DMS 273 (cell line): ENCODE measurements around the gene RXRA.
"Not testable (repeated sequence)": the region's sequence is repeated elsewhere in the genome, so short reads cannot be mapped to it uniquely, and the experiment has no call there.

Source experiments
- DNase-seq: peaks from one replicate; lab custom pipeline; 2025; ENCODE audit not compliant: unreplicated experiment; lab: John Stamatoyannopoulos, UW

Gene RXRA

GRCh38 chr9:134293611-134294152 is 32.6 kb upstream of the RXRA start:
- DNase-seq: peak; percentile 76

- no peak for DNase-seq
These were observed 31.8 kb upstream of the RXRA start for GRCh38 chr9:134294153-134295071.

- DNase-seq: no peak
These were observed 31.0 kb upstream of the RXRA start for GRCh38 chr9:134295101-134295745.

GRCh38 chr9:134295746-134296250 is 30.5 kb upstream of the RXRA start:
- DNase-seq: no peak

- no peak for DNase-seq
These were observed 29.8 kb upstream of the RXRA start for GRCh38 chr9:134296301-134297082.

GRCh38 chr9:134297083-134297410 is 29.2 kb upstream of the RXRA start:
- DNase-seq: no peak

GRCh38 chr9:134297576-134297975 is 28.7 kb upstream of the RXRA start:
- no peak for DNase-seq

GRCh38 chr9:134298000-134298399 is 28.3 kb upstream of the RXRA start:
- no peak for DNase-seq

- no peak for DNase-seq
These were observed 27.2 kb upstream of the RXRA start for GRCh38 chr9:134299068-134299467.

GRCh38 chr9:134299883-134300282 is 26.4 kb upstream of the RXRA start:
- DNase-seq: no peak

GRCh38 chr9:134301387-134302129 is 24.7 kb upstream of the RXRA start:
- no peak for DNase-seq

- no peak for DNase-seq
These were observed 24.0 kb upstream of the RXRA start for GRCh38 chr9:134302130-134302817.

GRCh38 chr9:134303601-134304000 is 22.7 kb upstream of the RXRA start:
- DNase-seq: no peak

GRCh38 chr9:134304261-134304660 is 22.0 kb upstream of the RXRA start:
- DNase-seq: no peak

- DNase-seq: no peak
These were observed 21.6 kb upstream of the RXRA start for GRCh38 chr9:134304690-134305089.

- DNase-seq: no peak
These were observed 20.7 kb upstream of the RXRA start for GRCh38 chr9:134305533-134305932.

GRCh38 chr9:134306042-134306441 is 20.2 kb upstream of the RXRA start:
- not testable (repeated sequence) for DNase-seq

GRCh38 chr9:134306636-134307600 is 19.3 kb upstream of the RXRA start:
- no peak for DNase-seq
